Suprapubic skin (tissue), 4 donors: ENCODE results near the gene WWOX. TPM values are rescaled to one million over a fixed set of nuclear protein-coding genes. Genes with fewer than 3 reads are reported as not detected.

Source experiments
- DNase-seq, 2 donors: peaks; one replicate each; pipeline ENCODE4 v3.0.0-alpha.2; 2019; ENCODE audit warnings: low spot score in 2 of 2
- H3K27ac ChIP-seq: fragments of 200-600 bp; sonication (generic); one replicate; pipeline ENCODE4 v1.5.1; 2019
- H3K27me3 ChIP-seq: fragments of 200-600 bp; sonication (generic); one replicate; pipeline ENCODE4 v1.5.1; 2019
- H3K36me3 ChIP-seq: fragments of 200-600 bp; sonication (generic); one replicate; pipeline ENCODE4 v1.5.1; 2019
- H3K4me1 ChIP-seq: fragments of 200-600 bp; sonication (generic); one replicate; pipeline ENCODE4 v1.5.1; 2019
- H3K4me3 ChIP-seq: fragments of 200-600 bp; sonication (generic); one replicate; pipeline ENCODE4 v1.5.1; 2019; ENCODE audit warnings: mild to moderate bottlenecking
- H3K9me3 ChIP-seq: fragments of 200-600 bp; sonication (generic); one replicate; pipeline ENCODE4 v1.5.1; 2019
- CTCF ChIP-seq, 2 donors: fragments of 200-600 bp in 1 of 2; fragments of 450-650 bp in 1 of 2; sonication (generic) in 1 of 2; IDR thresholded peaks; one replicate each; pipeline ENCODE4 v1.5.1; 2016 to 2019; ENCODE audit warnings: antibody characterized with exemption in 2 of 2, mild to moderate bottlenecking in 1 of 2, moderate library complexity in 1 of 2
- EP300 ChIP-seq: sonication (generic); formaldehyde crosslinking; IDR thresholded peaks from one replicate; pipeline ENCODE4 v1.6.1; 2017; ENCODE audit warnings: antibody characterized with exemption
- POLR2A ChIP-seq, 2 donors: fragments of 450-650 bp; IDR thresholded peaks; one replicate each; pipeline ENCODE4 v1.6.1; 2017; ENCODE audit warnings: antibody characterized with exemption in 2 of 2, mild to moderate bottlenecking in 2 of 2, moderate library complexity in 2 of 2
- POLR2AphosphoS5 ChIP-seq, 3 donors: sonication (generic); formaldehyde crosslinking; IDR thresholded peaks; one replicate each; pipeline ENCODE4 v1.6.1; 2017; ENCODE audit warnings: antibody characterized with exemption in 3 of 3
- WGBS: methylation state at CpG from one replicate; pipeline ENCODE4 v1.1.5; 2018; 5-methylcytosine and 5-hydroxymethylcytosine counted together
- total RNA-seq, 4 donors: library from RNA; depleted of rRNA; stranded (reverse); fragments of >200 nt; gene quantifications; one replicate each; pipeline ENCODE4 v1.1.0, GENCODE V29; 2016

WWOX gene
- total RNA-seq, 4 donors from 2014 or later: 29.6 to 104 (median 47.3) TPM

- WGBS: 72% methylated on average over 2 of the region's 2 CpGs
- H3K9me3 ChIP-seq: no peaks in the 10 kb centered on the region
- H3K27ac ChIP-seq: no peak overlapping the region
- no peak overlapping the region for H3K4me3 ChIP-seq
- H3K36me3 ChIP-seq: no peaks in the 10 kb centered on the region
- TF ChIP-seq POLR2A (IDR thresholded peaks at IDR 0.05): no peak
- no peak for TF ChIP-seq CTCF (IDR thresholded peaks at IDR 0.05)
- no peak for TF ChIP-seq EP300
- no peaks in the 10 kb centered on the region for H3K27me3 ChIP-seq
- H3K4me1 ChIP-seq: peaks cover 4% of the 10 kb centered on the region
- DNase-seq: no peak
Observed at GRCh38 chr16:78961464-78961863, 862.0 kb downstream of the WWOX start.

- no peak for DNase-seq
- 86% methylated on average over 2 of the region's 2 CpGs for WGBS
- no peak for TF ChIP-seq POLR2AphosphoS5 (IDR thresholded peaks at IDR 0.05)
- TF ChIP-seq CTCF (IDR thresholded peaks at IDR 0.05): no peak
- no peak for TF ChIP-seq EP300
- TF ChIP-seq POLR2A (IDR thresholded peaks at IDR 0.05): no peak
- Histone ChIP-seq H3K4me3 (no peak overlapping the region), H3K36me3 (no peaks in the 10 kb centered on the region), H3K27me3 (no peaks in the 10 kb centered on the region), H3K9me3 (no peaks in the 10 kb centered on the region), H3K27ac (no peak overlapping the region), H3K4me1 (peaks cover 2% of the 10 kb centered on the region)
Observed at GRCh38 chr16:78962457-78962929, 863.0 kb downstream of the WWOX start.

GRCh38 chr16:78967948-78968347, 868.5 kb downstream of the WWOX start:
- no peaks in the 10 kb centered on the region for H3K27me3 ChIP-seq
- H3K36me3 ChIP-seq: no peaks in the 10 kb centered on the region
- TF ChIP-seq EP300 (no peak), CTCF (IDR thresholded peaks at IDR 0.05) (no peak), POLR2AphosphoS5 (IDR thresholded peaks at IDR 0.05) (no peak), POLR2A (IDR thresholded peaks at IDR 0.05) (no peak)
- H3K4me3 ChIP-seq: no peak overlapping the region
- H3K27ac ChIP-seq: no peak overlapping the region
- DNase-seq: no peak
- H3K9me3 ChIP-seq: no peaks in the 10 kb centered on the region
- WGBS: 86% methylated on average over 12 of the region's 20 CpGs
- H3K4me1 ChIP-seq: no peaks in the 10 kb centered on the region

DNA sequence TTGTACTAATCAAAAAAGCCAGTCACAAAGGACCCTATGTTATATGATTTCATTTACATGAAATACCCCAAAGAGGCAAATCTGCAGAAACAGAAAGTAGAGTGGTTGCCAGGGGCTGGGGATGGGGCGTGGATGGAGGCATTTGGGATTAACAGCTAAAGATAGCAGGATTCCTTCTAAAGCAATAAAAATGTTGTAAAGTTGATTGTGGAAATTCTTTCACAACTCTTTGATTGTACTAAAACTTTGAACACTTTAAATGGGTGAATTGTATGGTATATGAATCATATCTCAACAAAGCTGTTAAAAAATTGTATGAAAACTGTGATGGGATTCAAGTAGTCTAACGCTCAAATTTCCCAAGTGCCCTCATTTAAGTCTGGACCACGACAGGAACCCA, 870.3 kb downstream of the WWOX start:
- no peak overlapping the region for H3K4me3 ChIP-seq
- H3K27me3 ChIP-seq: no peaks in the 10 kb centered on the region
- no peak for DNase-seq
- H3K4me1 ChIP-seq: no peaks in the 10 kb centered on the region
- no peaks in the 10 kb centered on the region for H3K36me3 ChIP-seq
- TF ChIP-seq EP300 (no peak), CTCF (IDR thresholded peaks at IDR 0.05) (no peak), POLR2AphosphoS5 (IDR thresholded peaks at IDR 0.05) (no peak), POLR2A (IDR thresholded peaks at IDR 0.05) (no peak)
- H3K9me3 ChIP-seq: no peaks in the 10 kb centered on the region
- 65% methylated on average over 3 of the region's 3 CpGs for WGBS
- H3K27ac ChIP-seq: no peak overlapping the region

- Histone ChIP-seq H3K9me3 (no peaks in the 10 kb centered on the region), H3K4me1 (no peaks in the 10 kb centered on the region), H3K27me3 (no peaks in the 10 kb centered on the region), H3K4me3 (no peak overlapping the region), H3K36me3 (no peaks in the 10 kb centered on the region), H3K27ac (no peak overlapping the region)
- no peak for DNase-seq
- no peak for TF ChIP-seq EP300
- no peak for TF ChIP-seq POLR2A (IDR thresholded peaks at IDR 0.05)
- TF ChIP-seq CTCF (IDR thresholded peaks at IDR 0.05): no peak
- no peak for TF ChIP-seq POLR2AphosphoS5 (IDR thresholded peaks at IDR 0.05)
- 62% methylated on average over 2 of the region's 2 CpGs for WGBS
Observed at GRCh38 chr16:78970650-78971049, 871.2 kb downstream of the WWOX start.
